NCI-H345 treated with DMSO at 0.1 percent for 48 hours (cell line): ENCODE data around the gene RELT.

Experiments used
- DNase-seq: peaks from one replicate; lab custom pipeline; 2025; ENCODE audit not compliant: unreplicated experiment; lab: John Stamatoyannopoulos, UW

The RELT gene, protein sequence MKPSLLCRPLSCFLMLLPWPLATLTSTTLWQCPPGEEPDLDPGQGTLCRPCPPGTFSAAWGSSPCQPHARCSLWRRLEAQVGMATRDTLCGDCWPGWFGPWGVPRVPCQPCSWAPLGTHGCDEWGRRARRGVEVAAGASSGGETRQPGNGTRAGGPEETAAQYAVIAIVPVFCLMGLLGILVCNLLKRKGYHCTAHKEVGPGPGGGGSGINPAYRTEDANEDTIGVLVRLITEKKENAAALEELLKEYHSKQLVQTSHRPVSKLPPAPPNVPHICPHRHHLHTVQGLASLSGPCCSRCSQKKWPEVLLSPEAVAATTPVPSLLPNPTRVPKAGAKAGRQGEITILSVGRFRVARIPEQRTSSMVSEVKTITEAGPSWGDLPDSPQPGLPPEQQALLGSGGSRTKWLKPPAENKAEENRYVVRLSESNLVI

DNA sequence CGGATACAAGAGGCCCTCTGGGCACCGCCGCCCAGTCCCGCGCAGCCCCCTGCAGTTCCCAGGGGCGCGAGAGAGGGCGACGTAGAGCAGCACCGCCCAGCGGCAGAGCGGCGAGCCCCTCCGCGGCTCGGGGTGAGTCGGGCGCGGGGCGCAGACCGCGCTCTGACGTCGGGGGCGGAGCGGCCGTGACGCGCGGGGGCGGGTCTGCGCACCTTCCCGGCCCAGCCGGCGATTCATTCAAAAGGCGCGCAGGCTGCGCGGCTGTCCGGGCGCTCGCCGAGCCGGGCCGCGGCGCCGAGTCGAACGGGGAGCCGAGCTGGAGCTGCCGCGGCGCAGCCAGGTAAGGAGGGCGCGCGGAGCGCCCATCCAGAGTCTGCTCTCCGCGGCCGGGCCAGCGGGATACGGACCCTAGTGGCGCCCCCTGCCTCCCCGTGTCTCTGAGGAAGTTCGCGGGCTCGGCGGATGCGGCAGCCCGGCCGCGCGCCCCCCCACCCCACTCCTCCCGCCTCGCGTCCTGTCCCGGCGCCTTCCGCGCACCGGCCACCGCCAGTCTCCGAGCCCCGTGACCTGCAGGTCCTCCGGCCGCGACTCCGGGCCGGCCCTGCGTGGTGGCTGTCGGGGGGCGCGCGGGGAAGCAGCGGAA lies at the start of gene RELT:
TSS of gene RELT (plus strand) at position 240 of the 643 bp plus-strand sequence. CDS start 12,738 bp downstream, outside the sequence.
- peak; percentile 71 for DNase-seq

DNA sequence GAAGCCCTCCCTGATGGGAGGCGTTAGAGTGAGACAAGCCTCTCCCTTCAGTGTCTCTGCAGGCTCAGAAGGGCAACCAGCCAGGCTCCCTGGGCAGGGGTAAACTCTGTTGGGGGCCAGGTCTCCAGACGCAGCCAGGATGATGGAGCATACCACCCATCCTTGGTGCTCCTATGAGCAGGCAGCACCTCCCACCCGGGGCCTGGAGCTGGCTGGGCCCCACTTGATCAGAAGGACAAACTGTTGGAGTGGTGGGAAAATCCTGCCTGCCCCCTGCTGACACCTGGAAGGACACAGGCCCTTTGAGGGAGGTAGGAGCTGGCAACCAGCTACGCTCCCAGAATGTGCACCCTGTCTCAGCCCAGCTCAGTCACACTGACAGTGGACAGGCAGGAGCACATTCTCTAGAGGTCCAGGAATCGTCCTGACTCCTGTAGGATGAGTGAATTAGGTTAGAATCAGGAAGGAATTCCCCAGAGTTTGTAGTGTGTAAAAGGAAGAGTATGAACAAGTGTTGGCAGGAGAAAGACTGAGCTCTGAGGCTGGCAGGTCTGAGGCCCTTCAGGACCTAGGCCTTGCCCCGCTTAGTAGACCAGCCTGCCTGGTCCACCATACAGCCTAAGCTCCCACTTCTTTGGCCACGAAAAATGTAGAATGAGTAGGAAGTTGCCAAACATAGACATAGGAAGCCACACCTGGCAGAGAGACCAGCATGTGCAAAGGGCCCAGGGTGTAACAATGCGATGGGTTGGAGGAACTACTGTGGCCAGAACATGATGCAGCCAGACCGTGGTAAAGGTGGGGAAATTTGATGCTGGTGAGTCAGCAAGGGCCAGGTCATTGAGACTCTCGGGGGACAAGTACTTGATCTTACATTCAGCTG lies 49.0 kb upstream of the RELT start:
- DNase-seq, result no peak

DNA sequence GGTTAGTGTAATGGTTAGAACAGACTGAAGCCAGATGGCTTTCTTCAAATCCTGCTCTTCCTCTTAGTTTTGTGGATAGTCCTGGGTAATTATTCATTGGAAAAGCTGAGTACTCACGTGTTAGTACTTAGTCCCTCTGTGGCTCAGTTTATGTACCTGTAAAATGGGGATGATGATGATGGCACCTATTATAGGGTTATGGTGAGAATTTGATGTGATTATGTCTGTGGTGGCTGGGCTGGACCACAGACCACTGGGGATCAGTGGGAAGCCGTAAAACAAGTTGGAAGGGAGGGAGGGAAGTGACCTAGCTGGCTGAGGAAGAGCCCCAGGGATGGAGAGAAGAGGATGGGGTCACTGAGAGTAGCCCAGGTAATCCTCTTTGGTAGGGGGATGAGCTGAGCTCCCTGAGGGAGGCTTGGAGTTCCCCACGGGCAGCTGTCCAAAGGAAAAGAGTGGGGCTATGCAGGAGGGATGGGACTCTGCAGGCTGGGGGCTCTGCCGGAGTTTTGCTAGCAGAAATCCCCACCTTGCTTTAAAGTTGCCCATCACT lies 48.3 kb upstream of the RELT start:
- no peak for DNase-seq

DNA sequence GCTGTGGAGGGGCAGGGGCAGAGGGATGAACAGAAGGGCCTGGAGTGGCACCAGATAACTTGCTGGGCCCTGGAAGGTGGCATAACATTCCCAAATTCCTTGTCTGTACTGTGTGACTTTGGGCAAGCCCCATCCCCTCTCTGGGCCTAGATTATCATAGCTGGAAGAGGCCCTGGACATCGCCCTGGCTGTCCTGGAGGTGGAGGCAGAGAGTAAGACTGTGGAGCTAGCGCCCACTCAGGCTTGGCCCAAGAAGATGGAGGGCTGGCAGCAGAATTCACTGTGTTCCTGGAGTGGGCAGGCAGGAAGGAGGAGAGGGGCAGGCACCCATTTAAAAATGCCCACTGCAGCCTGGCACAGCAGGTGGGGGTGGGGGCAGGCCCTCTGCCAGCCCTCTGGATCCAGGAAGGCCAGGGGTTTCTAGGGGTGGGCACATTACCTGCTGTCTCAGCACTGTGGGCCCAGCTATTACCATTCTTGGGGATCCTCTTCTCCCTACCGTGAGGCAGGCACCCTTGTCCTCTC lies 45.6 kb upstream of the RELT start:
- no peak for DNase-seq

DNA sequence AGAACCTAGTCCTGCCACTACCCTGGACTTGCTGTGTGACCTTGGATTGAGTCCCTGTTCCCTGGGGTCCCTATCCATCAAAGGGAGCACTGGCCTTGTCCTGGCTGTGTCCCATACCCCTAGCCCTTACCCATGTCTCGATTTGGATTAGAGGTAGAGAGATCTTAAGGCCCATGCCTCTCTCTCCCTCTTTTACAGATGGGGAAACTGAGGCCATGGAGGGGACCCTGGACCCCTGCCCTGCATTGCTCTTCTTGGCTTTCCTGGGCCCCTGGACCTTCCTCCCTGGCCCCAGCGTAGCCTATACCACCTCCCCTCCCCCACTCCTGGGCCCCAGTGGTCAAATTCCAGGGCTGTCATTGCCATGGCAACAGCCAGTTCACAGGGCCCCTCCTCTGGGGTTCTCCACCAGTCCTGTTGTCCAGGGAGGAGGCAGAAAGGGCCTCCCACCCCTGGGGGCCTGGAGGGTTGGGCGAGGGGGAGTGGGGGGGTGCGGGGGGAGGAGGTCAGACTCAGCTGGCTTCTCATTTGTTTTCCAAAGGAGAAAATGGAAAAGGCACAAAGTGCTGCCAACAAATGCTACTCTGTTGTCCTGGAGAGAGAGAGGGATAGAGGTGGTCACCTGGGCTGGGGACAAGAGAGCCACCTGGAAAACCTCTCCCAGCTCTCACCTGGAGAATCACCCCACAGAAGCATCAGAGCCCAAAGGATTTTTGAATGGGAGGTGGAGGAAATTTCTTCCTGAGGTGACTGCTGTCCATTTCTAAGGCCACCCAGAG lies 44.9 kb upstream of the RELT start:
- no peak for DNase-seq

DNA sequence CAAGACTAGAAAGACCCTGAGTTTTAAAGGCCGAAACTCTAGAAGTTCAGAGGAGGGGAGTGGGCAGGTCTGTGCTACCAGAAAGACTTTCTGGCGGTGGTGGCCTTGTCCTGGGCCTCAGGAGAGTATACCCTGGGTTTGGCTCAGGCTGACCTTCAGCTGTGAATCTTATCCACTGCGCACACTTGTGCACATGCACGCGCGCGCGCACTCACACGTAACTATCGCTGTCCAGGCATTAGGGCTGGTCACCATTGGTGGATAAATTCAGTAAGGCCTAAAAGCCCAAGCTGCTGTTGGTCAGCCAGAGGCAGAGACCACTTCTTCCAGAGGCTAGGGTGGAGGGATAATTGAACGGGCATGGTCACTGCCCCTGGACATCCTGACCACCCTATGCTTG lies 43.0 kb upstream of the RELT start:
- DNase-seq, result no peak

DNA sequence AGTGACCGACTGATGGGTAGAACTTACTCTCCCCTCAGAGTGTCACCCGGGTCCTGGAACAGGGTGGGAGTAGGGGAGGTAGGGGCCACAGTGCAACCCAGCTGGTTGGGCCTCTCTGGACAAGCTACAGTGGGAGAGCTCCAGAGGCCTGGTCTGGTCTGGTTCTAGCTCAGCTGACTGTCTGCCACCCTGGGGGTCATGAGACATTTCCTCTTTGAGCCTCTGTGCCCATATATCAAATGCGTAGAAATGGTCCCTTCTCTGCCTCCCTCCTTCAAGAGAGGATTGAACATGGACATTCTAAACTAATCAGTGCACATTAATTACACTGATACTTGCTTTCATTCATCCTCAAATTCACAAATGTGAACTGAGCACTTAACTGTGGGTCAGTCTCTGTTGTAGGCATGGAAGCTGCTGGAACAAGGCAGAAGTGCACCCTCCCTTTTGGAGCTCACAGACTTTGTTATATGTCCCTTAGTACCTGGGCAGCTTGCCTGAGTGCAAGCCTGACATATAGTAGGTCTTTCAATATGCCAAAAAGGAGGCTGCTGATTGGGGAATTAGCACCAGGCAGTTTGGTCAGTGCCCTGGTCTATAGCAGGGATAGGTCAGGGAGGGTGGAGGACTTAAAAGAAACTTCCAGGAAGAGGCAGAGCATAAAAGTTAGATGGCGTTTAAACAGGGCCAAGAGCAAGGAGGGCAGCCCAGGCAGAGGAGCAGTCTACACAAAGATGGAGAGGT lies 42.4 kb upstream of the RELT start:
- DNase-seq, result no peak

DNA sequence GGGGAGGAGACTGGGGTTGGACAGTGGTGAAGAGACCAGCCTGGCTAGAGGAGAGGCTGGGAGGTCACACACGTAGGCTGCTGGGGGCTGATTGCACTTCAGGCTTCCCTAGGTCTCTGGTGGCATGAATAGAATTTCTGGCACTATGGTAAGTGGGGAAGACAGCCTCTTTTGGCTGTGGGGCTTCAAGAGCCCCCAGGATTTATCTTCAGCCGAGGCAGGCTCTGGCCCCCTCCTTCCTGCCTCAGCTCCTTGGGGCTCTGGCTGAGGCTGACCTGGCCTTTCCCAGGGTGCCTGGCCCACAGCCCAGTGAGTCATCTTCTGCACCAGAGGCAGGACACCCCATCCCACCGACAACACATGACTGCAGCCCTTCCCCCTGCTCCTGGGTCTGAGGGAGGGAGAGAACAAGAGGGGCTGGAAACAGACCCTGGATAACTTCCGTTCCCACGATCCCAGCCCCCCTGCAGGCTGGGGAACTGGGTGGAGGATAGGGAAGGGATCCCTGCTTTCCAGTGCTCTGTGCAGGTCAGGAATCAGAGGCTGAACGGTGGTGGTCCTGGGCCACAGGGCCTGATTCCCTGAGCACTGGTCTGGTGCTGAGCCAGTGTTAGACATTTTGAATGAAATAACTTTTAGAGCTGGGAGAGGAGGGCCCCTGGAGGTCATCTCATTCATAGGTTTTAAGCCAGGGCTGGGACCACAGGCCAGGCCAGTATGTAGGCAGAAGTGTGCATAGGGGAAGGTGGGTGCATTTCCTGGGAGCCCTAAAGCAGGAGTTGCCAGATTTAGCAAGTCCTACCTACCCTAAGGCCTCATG lies 41.6 kb upstream of the RELT start:
- DNase-seq, result no peak

DNA sequence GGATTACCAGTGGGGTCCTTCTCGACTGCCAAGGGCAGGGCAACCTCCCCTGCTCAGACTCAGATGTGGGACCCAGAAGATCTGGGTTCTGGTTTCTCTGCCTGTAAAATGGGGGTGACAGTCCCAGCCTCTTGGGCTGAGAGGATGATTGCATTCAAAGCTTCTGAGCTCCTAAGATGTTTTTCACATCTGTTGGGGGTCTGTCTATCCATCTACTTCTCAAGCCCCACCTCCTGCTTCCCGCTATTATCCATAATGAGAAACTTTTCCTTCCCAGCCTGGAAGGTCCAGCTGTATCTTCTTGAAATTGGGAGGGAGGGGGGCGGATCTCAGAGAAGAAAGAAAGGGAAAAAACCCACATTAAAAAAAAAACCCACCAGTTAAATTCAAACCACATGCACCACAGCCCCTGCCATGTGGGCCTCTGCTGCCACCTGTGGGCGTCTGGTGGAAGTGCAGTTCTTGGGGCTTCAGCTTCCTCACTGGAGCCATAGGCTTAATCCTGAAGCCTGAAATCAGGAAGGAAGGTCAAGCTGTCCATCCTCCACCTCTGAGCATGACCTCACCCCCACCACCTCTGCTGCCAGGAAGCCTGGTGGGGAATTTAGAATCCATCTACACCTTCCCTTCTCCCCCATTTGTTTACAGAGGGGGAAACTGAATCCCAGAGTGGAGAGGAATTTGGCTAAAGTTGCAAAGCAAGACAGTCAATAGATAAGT lies 40.8 kb upstream of the RELT start:
- DNase-seq, result peak; percentile 51

DNA sequence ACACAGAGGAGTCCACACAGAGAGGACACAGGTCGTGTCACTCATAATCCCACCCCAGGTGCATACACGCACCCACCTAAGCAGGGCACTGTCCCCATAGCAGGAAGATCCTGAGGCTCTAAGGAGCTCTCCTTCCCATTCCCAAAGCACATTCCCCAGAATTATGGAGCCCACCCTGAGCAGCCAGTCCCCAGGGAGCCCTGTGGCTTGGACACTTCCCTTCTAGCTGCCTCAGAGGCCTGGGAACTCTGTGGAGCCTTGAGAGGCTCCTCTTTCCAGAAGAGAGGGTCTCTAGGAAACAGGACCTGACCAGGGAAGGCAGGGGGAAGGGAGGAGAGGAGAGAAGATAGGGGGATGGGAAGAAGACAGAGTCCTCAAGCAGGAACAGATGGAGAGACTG lies 38.4 kb upstream of the RELT start:
- DNase-seq, result no peak

DNA sequence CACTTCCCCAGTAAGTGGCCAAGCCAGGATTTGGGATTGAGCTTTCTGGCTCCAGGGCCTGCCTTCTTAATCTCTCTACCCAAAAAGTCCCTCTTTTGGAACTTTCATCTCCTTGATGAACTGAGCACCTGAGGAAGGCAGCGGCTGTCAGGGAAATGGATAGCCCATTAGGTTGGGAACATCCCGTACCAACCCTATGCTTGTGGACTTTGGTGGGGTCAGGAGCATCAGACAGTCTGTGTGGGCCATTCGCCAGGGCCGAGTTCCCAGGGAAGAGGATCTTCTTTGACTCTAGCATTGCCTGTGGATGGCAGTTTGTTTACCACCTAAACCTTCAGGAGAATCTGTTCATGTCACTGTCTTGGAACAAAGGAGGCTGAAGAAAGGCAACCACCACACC lies 37.9 kb upstream of the RELT start:
- DNase-seq, result no peak

DNA sequence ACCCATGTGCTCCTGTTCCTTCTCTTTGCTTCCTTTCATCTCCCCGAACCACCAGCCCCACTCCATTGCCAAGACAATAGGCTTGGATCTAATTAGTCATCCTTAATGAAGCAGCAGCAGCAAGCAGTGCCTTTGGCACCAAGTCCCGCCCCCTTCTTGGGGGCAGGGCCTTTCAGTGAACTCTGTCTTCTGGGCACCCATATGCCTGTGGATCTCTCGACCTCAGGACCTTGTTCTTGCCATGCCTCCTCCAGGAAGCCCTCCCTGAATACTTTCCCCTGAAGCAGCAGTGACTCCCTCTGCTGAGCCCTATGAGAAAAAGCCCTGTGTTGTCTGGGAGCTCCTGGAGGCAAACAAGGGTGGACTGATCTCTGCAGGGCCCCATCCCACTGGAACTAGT lies 36.0 kb upstream of the RELT start:
- no peak for DNase-seq

DNA sequence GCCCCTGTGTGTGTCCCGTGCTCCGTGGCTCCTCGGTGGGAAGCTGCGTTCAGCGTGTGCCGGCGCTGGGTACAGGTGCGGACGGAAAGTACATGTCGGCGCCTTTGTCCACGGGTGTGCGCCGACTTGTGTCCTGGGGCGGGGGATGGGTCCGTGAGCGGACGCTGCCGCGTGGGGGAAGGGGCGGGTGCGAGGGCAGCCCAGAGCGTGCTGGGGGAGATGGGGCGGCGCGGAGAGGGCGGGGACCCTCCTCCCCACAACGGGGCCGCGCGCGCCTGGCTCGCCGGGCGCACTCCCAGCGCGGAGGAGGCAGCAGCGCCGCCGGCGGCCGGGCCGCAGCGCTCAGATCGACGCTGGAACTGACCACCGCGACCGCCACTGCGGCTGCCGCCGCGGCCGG lies 33.6 kb upstream of the RELT start:
- DNase-seq, result no peak

DNA sequence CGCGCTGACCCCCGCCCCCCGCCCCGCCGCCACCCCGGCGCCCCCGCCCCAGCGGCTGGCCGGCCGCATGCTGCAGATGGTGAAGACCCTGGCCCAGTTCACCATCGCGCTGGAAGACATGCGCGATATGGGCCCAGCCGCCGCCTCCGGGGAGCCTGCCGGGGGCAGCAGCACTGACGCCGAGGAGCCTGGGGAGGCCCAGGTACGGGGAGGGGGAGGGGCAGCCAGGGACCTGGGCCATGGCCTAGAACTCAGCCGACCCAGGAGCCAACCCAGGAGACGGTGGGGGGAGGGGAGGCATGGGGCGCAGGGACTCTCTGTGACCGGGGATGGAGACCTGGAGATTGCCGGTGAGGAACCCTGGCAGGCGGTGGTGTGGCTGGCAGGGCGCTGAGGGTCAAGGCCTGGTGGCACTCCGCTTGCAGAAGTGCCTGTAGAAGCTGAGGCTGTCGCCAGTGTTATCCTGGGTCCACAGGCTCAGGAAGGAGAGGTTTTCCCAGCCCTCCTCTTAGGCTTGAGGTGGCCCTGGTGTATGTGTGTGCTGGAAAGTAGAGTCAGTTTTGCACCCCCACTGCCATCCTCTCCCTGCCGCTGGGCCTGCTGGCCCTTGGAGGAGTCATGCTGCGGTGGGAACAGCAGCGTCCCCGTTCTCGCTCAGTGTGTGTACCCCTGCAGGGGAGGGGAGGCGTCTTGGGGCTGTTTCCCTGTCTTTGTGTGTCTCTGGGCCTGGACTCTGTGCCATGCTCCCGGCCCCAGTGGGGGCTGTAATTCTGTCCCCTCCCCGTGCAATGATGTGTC lies 32.9 kb upstream of the RELT start:
- no peak for DNase-seq

DNA sequence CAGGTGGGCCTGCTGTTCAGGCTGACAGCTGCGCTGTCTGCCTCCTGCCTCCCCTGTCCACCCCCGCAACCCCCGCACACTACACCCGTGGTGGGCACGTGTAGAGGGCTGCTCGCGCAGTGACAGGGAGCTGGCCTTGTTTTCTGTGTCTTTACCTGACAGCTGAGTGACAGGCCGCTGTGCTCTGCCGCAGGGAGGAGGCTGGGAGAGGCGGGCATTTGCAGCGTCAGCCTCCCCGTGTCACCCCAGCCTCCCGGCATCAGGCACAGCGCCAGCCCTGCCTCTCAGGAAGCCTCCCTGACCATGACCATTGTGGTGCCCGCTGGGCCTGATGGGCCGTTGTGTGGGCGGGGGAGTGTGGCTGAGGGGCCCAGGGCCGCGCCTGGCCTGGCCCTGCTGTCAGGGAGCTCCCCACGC lies 32.0 kb upstream of the RELT start:
- DNase-seq, result no peak

DNA sequence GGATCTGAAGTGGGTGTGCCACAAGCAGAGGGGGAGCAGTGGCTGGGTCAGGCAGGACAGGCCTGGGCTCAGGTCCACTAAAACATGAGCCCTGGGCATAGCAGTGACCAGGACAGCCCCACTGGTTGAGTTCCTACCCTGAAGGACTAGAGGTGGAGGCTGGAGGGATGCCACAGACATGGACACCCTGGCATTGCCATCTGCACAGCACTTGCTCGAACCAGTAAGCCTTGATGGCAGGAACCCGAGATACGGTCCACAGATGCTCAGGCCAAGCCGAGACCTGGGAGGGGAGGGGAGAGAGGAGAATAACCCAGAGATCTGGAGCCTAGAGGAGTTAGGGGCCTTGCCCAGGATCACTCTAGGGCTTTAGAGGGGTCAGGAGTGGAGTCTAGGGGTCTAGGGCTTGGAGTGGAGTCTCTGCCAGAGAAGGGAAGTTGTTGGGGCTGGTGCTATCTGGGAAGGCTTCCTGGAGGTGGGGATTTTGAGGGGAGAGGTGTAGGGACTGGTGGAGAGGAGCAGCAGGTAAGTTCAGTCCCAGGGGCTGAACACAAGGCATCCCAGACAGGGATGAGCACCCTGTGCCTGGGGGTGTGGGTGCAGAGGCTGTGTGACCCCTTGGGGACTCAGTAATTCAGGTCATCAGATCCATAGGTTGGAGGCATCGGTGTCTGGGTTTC lies 30.6 kb upstream of the RELT start:
- DNase-seq, result no peak
